Prostate gland (tissue), 2 donors: Measurements from ENCODE around the gene CARS2. TPM values are rescaled to one million over a fixed set of nuclear protein-coding genes. Genes with fewer than 3 reads are reported as not detected.
"Not testable (repeated sequence)": the region's sequence is repeated elsewhere in the genome, so short reads cannot be mapped to it uniquely, and the experiment has no call there.

Experiments used
- DNase-seq: peaks from one replicate; pipeline ENCODE4 v3.0.0-alpha.2; 2019; ENCODE audit warnings: low spot score
- H3K27ac ChIP-seq, 2 donors: fragments of 200-600 bp; sonication (generic); 2 replicates each; pipeline ENCODE4 v1.5.1; 2017 to 2019
- H3K27me3 ChIP-seq: fragments of 200-600 bp; sonication (generic); replicated peaks from 2 replicates; pipeline ENCODE4 v1.5.1; 2019; ENCODE audit not compliant: insufficient read depth
- H3K36me3 ChIP-seq, 2 donors: fragments of 200-600 bp; sonication (generic); 1 replicate in 1 of 2; 2 replicates in 1 of 2; pipeline versions ENCODE4 v1.5.1 to v1.8.1; 2017 to 2019
- H3K4me1 ChIP-seq: fragments of 200-600 bp; sonication (generic); replicated peaks from 2 replicates; pipeline ENCODE4 v1.5.1; 2019
- H3K4me3 ChIP-seq, 2 donors: fragments of 200-600 bp; sonication (generic); 2 replicates each; pipeline ENCODE4 v1.5.1; 2017 to 2019
- H3K9me3 ChIP-seq: fragments of 200-600 bp; sonication (generic); 2 replicates; pipeline ENCODE4 v1.5.1; 2017
- CTCF ChIP-seq, 4 experiments: fragments of 200-600 bp in 2 of 4; fragments of 450-650 bp in 2 of 4; sonication (generic) in 2 of 4; IDR thresholded peaks; 1 replicate in 3 of 4; 2 replicates in 1 of 4; pipeline ENCODE4 v1.5.1; 2016 to 2019; ENCODE audit warnings: antibody characterized with exemption in 4 of 4, mild to moderate bottlenecking in 2 of 4, moderate library complexity in 2 of 4
- POLR2A ChIP-seq: fragments of 450-650 bp; IDR thresholded peaks from one replicate; pipeline ENCODE4 v1.6.1; 2016; ENCODE audit warnings: antibody characterized with exemption, mild to moderate bottlenecking
- POLR2AphosphoS5 ChIP-seq: sonication (generic); formaldehyde crosslinking; IDR thresholded peaks from one replicate; pipeline ENCODE4 v1.6.1; 2017; ENCODE audit warnings: antibody characterized with exemption
- WGBS: methylation state at CpG from one replicate; pipeline ENCODE4 v1.1.5; 2018; 5-methylcytosine and 5-hydroxymethylcytosine counted together
- intact Hi-C: fragments of 100-400 bp; cut with DNase I; formaldehyde crosslinking; loops from one replicate; pipeline ENCODE4 v1.14.2; 2022
- total RNA-seq, 2 donors: library from RNA; depleted of rRNA; stranded (reverse); fragments of >200 nt; gene quantifications; one replicate each; pipeline ENCODE4 v1.1.0, GENCODE V29; 2016

CARS2 gene
- total RNA-seq, 2 donors from 2014 or later: 40.5 to 85.5 TPM

GRCh38 chr13:110705356-110705825 lies 525 bp downstream of the CARS2 start:
- Histone ChIP-seq H3K4me3 (peak overlapping the region; percentile 63 to 73), H3K27me3 (no peaks in the 10 kb centered on the region), H3K4me1 (peaks cover 8% of the 10 kb centered on the region), H3K36me3 (no peaks in the 10 kb centered on the region), H3K9me3 (no peaks in the 10 kb centered on the region), H3K27ac (peak overlapping the region; percentile 63 to 72)
- 6% methylated on average over 12 of the region's 12 CpGs for WGBS
- DNase-seq: no peak
- intact Hi-C loops: no loop called here
- TF ChIP-seq POLR2AphosphoS5 (no peak), POLR2A (no peak), CTCF (IDR thresholded peaks at IDR 0.05) (no peak)

- WGBS: 68% methylated on average over 15 of the region's 15 CpGs
- Histone ChIP-seq H3K36me3 (no peaks in the 10 kb centered on the region), H3K27me3 (no peaks in the 10 kb centered on the region), H3K4me1 (peaks cover 8% of the 10 kb centered on the region), H3K27ac (no peak overlapping the region), H3K4me3 (no peak overlapping the region), H3K9me3 (no peaks in the 10 kb centered on the region)
- intact Hi-C loops: no loop called here
- DNase-seq: no peak
- TF ChIP-seq POLR2AphosphoS5: no peak
- TF ChIP-seq POLR2A: no peak
- no peak for TF ChIP-seq CTCF (IDR thresholded peaks at IDR 0.05)
Measured at GRCh38 chr13:110702591-110703526, 3.1 kb downstream of the CARS2 start.

- Histone ChIP-seq H3K4me1 (peaks cover 8% of the 10 kb centered on the region), H3K27me3 (no peaks in the 10 kb centered on the region), H3K9me3 (no peaks in the 10 kb centered on the region), H3K36me3 (no peaks in the 10 kb centered on the region), H3K4me3 (no peak overlapping the region), H3K27ac (no peak overlapping the region)
- 44% methylated on average over 3 of the region's 3 CpGs for WGBS
- TF ChIP-seq POLR2AphosphoS5 (no peak), CTCF (IDR thresholded peaks at IDR 0.05) (no peak), POLR2A (no peak)
- DNase-seq: no peak
- intact Hi-C loops: no loop called here
Measured at GRCh38 chr13:110702089-110702488, 3.8 kb downstream of the CARS2 start.

GRCh38 chr13:110701061-110701460 lies 4.9 kb downstream of the CARS2 start:
- intact Hi-C loops, H3K36me3 ChIP-seq, H3K4me1 ChIP-seq, DNase-seq, H3K27me3 ChIP-seq, H3K27ac ChIP-seq, H3K4me3 ChIP-seq, H3K9me3 ChIP-seq: not testable (repeated sequence)
- WGBS: 98% methylated on average over 7 of the region's 7 CpGs

GRCh38 chr13:110700641-110701040 lies 5.3 kb downstream of the CARS2 start:
- H3K36me3 ChIP-seq: no peaks in the 10 kb centered on the region
- peaks cover 6% of the 10 kb centered on the region for H3K4me1 ChIP-seq
- no peak overlapping the region for H3K4me3 ChIP-seq
- no peak for DNase-seq
- TF ChIP-seq POLR2AphosphoS5 (no peak), POLR2A (no peak), CTCF (IDR thresholded peaks at IDR 0.05) (no peak)
- no peaks in the 10 kb centered on the region for H3K27me3 ChIP-seq
- H3K27ac ChIP-seq: no peak overlapping the region
- no peaks in the 10 kb centered on the region for H3K9me3 ChIP-seq
- 57% methylated on average over 8 of the region's 8 CpGs for WGBS
- intact Hi-C loops: no loop called here
